SK-N-SH (cell line): Measurements from ENCODE around the gene HOXA6. TPM values are rescaled to one million over a fixed set of nuclear protein-coding genes. Genes with fewer than 3 reads are reported as not detected.

ENCODE experiments used
- CTCF ChIA-PET: fragments of 300-600, 350-600 bp; formaldehyde crosslinking; extraction: SDS; loops from one replicate; lab custom pipeline; 2021; lab: Yijun Ruan, JAX
- POLR2A ChIA-PET: fragments of 350-600 bp; sonication (Branson Sonifier 250); formaldehyde crosslinking; extraction: SDS; loops from one replicate; lab custom pipeline; 2020; ENCODE audit warnings: antibody characterized with exemption, inconsistent platforms; lab: Yijun Ruan, JAX
- DNase-seq: peaks from one replicate; pipeline ENCODE4 v3.0.0; 2012
- H2AFZ ChIP-seq: fragments of 200-600 bp; sonication (generic); 2 replicates; pipeline ENCODE4 v1.8.1; 2016; ENCODE audit warnings: antibody characterized with exemption, mild to moderate bottlenecking, low read depth
- H3F3A ChIP-seq: fragments of 200-600 bp; sonication (generic); replicated peaks from 2 replicates; pipeline ENCODE3; 2016; ENCODE audit warnings: antibody characterized with exemption, mild to moderate bottlenecking; ENCODE audit not compliant: insufficient read depth
- H3K27ac ChIP-seq, 2 experiments: fragments of 200-500 bp in 1 of 2; fragments of 200-600 bp in 1 of 2; sonication (Bioruptor generic) in 1 of 2; sonication (generic), shearing (Covaris generic) in 1 of 2; 2 replicates each; pipeline versions ENCODE4 v1.5.1 to v1.6.1; 2014 to 2016; ENCODE audit warnings: low read depth in 2 of 2, inconsistent platforms in 1 of 2, low read length in 1 of 2, mild to moderate bottlenecking in 1 of 2, mixed read lengths in 1 of 2
- H3K27me3 ChIP-seq: fragments of 200-600 bp; sonication (generic), shearing (Covaris generic); 2 replicates; pipeline ENCODE4 v1.6.1; 2016; ENCODE audit warnings: mixed run types; ENCODE audit not compliant: insufficient read depth
- H3K36me3 ChIP-seq, 2 experiments: fragments of 200-500 bp in 1 of 2; fragments of 200-600 bp in 1 of 2; sonication (Bioruptor generic) in 1 of 2; sonication (generic) in 1 of 2; replicated peaks in 1 of 2; 2 replicates each; pipeline versions ENCODE3 to v1.5.1; 2014 to 2016; ENCODE audit warnings: low read length in 1 of 2, mild to moderate bottlenecking in 1 of 2; ENCODE audit not compliant: insufficient read depth in 2 of 2, control insufficient read depth in 1 of 2
- H3K4me1 ChIP-seq, 2 experiments: fragments of 200-500 bp in 1 of 2; fragments of 200-600 bp in 1 of 2; sonication (Bioruptor generic) in 1 of 2; sonication (generic), shearing (Covaris generic) in 1 of 2; 2 replicates each; pipeline versions ENCODE4 v1.5.1 to v1.6.1; 2014 to 2016; ENCODE audit warnings: low read depth in 1 of 2, low read length in 1 of 2, mixed run types in 1 of 2; ENCODE audit not compliant: insufficient read depth in 2 of 2, control insufficient read depth in 1 of 2
- H3K4me2 ChIP-seq: fragments of 200-600 bp; sonication (generic), shearing (Covaris generic); 2 replicates; pipeline ENCODE4 v1.6.1; 2017; ENCODE audit warnings: mixed run types
- H3K4me3 ChIP-seq, 2 experiments: fragments of 200-500 bp in 1 of 2; fragments of 200-600 bp in 1 of 2; sonication (Bioruptor generic) in 1 of 2; sonication (generic), shearing (Covaris generic) in 1 of 2; 2 replicates each; pipeline versions ENCODE4 v1.5.1 to v1.8.1; 2014 to 2016; ENCODE audit warnings: low read depth in 2 of 2, inconsistent platforms in 1 of 2, low read length in 1 of 2, mild to moderate bottlenecking in 1 of 2, mixed read lengths in 1 of 2, moderate library complexity in 1 of 2
- H3K79me2 ChIP-seq: fragments of 200-600 bp; sonication (generic); 2 replicates; pipeline ENCODE4 v1.8.1; 2017; ENCODE audit warnings: mild to moderate bottlenecking; ENCODE audit not compliant: insufficient read depth
- H3K9ac ChIP-seq: fragments of 200-600 bp; sonication (generic); 2 replicates; pipeline ENCODE4 v1.6.1; 2017; ENCODE audit warnings: mixed run types
- H3K9me2 ChIP-seq: fragments of 200-600 bp; sonication (generic); 2 replicates; pipeline ENCODE4 v1.6.1; 2017; ENCODE audit warnings: mixed run types
- H3K9me3 ChIP-seq: fragments of 200-600 bp; sonication (generic); 2 replicates; pipeline ENCODE4 v1.6.1; 2017; ENCODE audit warnings: mixed run types, mild to moderate bottlenecking, moderate library complexity
- H4K20me1 ChIP-seq: fragments of 200-600 bp; sonication (generic); 2 replicates; pipeline ENCODE4 v1.6.1; 2017; ENCODE audit warnings: mild to moderate bottlenecking, mixed run types; ENCODE audit not compliant: insufficient read depth
- EZH2phosphoT487 ChIP-seq: fragments of 200-600 bp; sonication (generic); IDR thresholded peaks from 2 replicates; pipeline ENCODE4 v1.6.1; 2017; ENCODE audit warnings: low read depth, mixed run types, mild to moderate bottlenecking, antibody characterized with exemption, moderate library complexity, borderline replicate concordance
- FOSL2 ChIP-seq: IDR thresholded peaks from 2 replicates; pipeline ENCODE4 v1.4.0; 2012; ENCODE audit warnings: low read depth, mild to moderate bottlenecking, moderate library complexity, borderline replicate concordance
- FOXJ3 ChIP-seq: sonication (generic); formaldehyde crosslinking; IDR thresholded peaks from 2 replicates; pipeline ENCODE4 v1.5.1; 2020; ENCODE audit warnings: mild to moderate bottlenecking, missing genetic modification reagents
- MXI1 ChIP-seq: IDR thresholded peaks from 2 replicates; pipeline ENCODE4 v1.6.1; 2012; ENCODE audit warnings: mild to moderate bottlenecking, low read depth, low read length, improper control_type of control experiment
- PBX3 ChIP-seq: IDR thresholded peaks from 2 replicates; pipeline ENCODE4; 2012
- SIN3A ChIP-seq: IDR thresholded peaks from 2 replicates; pipeline ENCODE4 v1.6.1; 2012; ENCODE audit warnings: low read depth, mild to moderate bottlenecking, low read length, moderate library complexity, borderline replicate concordance
- WGBS: methylation state at CpG from one replicate; pipeline ENCODE4 v1.1.6; 2017; ENCODE audit warnings: low lambda C conversion rate; 5-methylcytosine and 5-hydroxymethylcytosine counted together
- polyA plus RNA-seq, 3 experiments: library from polyadenylated mRNA; depleted of rRNA; stranded (reverse); fragments of >200 nt; gene quantifications; 2 replicates each; pipeline ENCODE4 v1.2.3, GENCODE V29; 2012

Gene HOXA6
- polyA plus RNA-seq, 1 of the 3 experiments (the other 2 are of a cell fraction) = not detected

DNA sequence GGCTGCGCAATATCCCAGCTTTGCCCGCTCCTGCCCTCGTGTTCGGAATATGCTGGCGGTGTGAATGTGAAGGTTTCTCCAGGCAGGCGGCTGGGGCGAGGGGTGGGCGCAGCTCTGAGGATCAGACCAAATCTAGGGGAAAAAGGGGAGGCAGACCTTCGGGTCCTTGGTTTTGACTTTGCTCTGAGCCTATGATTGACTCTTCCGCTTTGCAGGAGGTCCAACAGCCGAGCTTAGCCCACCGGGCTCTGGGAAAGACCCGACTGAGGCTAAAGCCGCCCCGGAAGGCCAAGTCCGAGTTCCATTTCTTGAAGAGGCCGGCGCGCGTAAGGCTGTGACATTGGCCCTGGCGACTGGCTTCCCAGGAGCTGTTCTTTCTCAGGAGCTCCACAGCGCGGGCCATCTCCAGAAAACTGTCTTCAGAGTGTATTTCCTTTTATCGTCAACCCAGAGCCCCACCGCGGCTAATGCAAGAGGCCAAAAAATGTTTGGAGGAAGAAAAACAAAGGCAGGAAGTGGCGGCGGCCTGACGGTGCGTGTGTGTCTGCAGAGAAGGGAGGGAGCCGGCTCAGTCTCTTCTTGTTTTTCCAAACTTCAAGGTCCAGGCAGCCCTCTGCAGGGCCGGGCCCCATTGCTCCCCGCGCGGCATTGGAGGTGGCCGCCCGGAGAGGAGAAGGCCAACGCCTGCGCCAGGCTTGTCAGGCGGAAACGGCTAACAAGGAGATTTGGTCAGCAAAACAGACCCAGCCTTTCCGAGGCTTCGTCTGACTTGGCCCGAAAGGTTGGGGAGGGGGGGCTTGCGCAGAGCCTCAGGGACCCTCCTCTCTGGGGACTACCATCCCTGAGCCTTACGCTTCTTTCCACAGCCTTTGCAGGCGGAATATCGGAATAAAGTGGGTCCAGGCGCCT is 41.1 kb upstream of the HOXA6 start:
- no peaks in the 10 kb centered on the region for H3K79me2 ChIP-seq
- H3K4me2 ChIP-seq = peak overlapping the region; percentile 51
- POLR2A ChIA-PET = no interaction called here
- H2AFZ ChIP-seq = peak overlapping the region; percentile 13; the same call in 1 of the 2 replicates
- H3K27ac ChIP-seq = no peak overlapping the region
- H3F3A ChIP-seq = peaks cover 11% of the 10 kb centered on the region
- DNase-seq = no peak
- peaks cover 98% of the 10 kb centered on the region for H3K27me3 ChIP-seq
- no peaks in the 10 kb centered on the region for H3K9me2 ChIP-seq
- 29% methylated on average over 46 of the region's 49 CpGs for WGBS
- H3K4me1 ChIP-seq = peaks cover 4 to 10% of the 10 kb centered on the region in 2 experiments; a peak in 1 of 4 replicates
- TF ChIP-seq PBX3 = no peak
- no peak for TF ChIP-seq SIN3A
- peak; percentile 68 for TF ChIP-seq EZH2phosphoT487
- TF ChIP-seq FOXJ3 (CRISPR knock-in tag) = no peak
- no peak overlapping the region for H3K4me3 ChIP-seq
- no peak overlapping the region for H3K9ac ChIP-seq
- CTCF ChIA-PET = interaction anchor here (0.7 to 10.7 kb wide), 16 partner anchors 11 to 908 kb away, joined by 3 to 84 read pairs (median 8); partner anchors contain the start of genes HOXA13 and HOXA3
- H3K9me3 ChIP-seq = no peaks in the 10 kb centered on the region
- H3K36me3 ChIP-seq = no peaks in the 10 kb centered on the region
- peaks cover 30% of the 10 kb centered on the region for H4K20me1 ChIP-seq

GRCh38 chr7:27187475-27188385 is 40.2 kb upstream of the HOXA6 start:
- WGBS = 19% methylated on average over 43 of the region's 46 CpGs
- peaks cover 11% of the 10 kb centered on the region for H3F3A ChIP-seq
- no peak overlapping the region for H3K27ac ChIP-seq
- DNase-seq = no peak
- H3K36me3 ChIP-seq = no peaks in the 10 kb centered on the region
- TF ChIP-seq EZH2phosphoT487 = 0 out of 2 replicates have a peak, but pooled peaks have one; percentile 34
- TF ChIP-seq FOSL2 = no peak
- TF ChIP-seq MXI1 = no peak
- no peak overlapping the region for H3K9ac ChIP-seq
- peaks cover 30% of the 10 kb centered on the region for H4K20me1 ChIP-seq
- ChIA-PET CTCF (interaction anchor here (0.7 to 10.7 kb wide), 13 partner anchors 7 to 906 kb away, joined by 3 to 84 read pairs (median 6); partner anchors contain the start of gene HOXA3), POLR2A (no interaction called here)
- H3K79me2 ChIP-seq = no peaks in the 10 kb centered on the region
- peaks cover 4 to 7% of the 10 kb centered on the region in 2 experiments; a peak in 1 of 4 replicates for H3K4me1 ChIP-seq
- no peaks in the 10 kb centered on the region for H3K9me2 ChIP-seq
- H2AFZ ChIP-seq = no peak overlapping the region
- no peak overlapping the region for H3K4me3 ChIP-seq
- peaks cover 98% of the 10 kb centered on the region for H3K27me3 ChIP-seq
- no peak overlapping the region for H3K4me2 ChIP-seq
- no peaks in the 10 kb centered on the region for H3K9me3 ChIP-seq
